Measurements from ENCODE around the gene PUS3.

DNA sequence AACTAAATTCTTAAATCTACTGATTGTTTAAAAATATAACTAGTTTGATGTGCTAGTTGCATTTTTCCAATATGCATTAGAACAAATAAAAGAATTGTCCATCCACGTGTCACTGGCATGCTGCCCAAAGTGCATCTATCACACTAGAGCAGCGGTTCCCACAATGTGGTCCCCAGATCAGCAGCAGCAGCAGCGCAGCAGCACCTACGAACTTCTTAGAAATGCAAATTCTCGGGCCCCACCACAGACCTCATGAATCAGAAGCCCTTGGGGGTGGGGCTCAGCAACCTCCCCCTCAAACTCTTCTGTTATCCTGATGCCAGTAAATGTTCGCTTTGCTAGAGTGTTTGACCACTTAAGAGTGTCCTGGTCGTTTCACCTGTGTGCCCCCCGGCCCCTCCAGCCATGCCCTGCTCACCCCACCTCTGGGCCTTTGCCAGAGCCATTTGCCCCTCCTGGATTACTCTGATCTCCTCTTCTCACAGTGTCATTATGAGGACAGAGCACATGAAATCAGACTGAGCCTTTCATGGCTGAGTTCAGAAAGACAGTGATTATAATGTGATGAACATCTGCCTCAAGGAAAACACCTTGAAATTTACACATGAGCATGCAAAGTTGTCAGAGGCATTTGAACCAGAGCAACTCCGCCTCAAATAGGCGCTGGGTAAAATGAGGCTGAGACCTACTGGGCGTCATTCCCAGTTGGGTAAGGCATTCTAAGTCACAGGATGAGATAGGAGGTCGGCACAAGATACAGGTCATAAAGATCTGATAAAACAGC is 30.2 kb upstream of the PUS3 start:
- TF ChIP-seq, protein P1, sequence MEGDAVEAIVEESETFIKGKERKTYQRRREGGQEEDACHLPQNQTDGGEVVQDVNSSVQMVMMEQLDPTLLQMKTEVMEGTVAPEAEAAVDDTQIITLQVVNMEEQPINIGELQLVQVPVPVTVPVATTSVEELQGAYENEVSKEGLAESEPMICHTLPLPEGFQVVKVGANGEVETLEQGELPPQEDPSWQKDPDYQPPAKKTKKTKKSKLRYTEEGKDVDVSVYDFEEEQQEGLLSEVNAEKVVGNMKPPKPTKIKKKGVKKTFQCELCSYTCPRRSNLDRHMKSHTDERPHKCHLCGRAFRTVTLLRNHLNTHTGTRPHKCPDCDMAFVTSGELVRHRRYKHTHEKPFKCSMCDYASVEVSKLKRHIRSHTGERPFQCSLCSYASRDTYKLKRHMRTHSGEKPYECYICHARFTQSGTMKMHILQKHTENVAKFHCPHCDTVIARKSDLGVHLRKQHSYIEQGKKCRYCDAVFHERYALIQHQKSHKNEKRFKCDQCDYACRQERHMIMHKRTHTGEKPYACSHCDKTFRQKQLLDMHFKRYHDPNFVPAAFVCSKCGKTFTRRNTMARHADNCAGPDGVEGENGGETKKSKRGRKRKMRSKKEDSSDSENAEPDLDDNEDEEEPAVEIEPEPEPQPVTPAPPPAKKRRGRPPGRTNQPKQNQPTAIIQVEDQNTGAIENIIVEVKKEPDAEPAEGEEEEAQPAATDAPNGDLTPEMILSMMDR (IDR thresholded peaks at IDR 0.05): no peak
- TF ChIP-seq POLR2AphosphoS5 (IDR thresholded peaks at IDR 0.05): no peak

All from prostate gland (tissue), 2 donors.